AG20443 (cell line): ENCODE data around the gene PPIG.
A peak's percentile ranks its signal among the peaks of the same experiment; 100 is the strongest.
"Not testable (repeated sequence)": the region's sequence is repeated elsewhere in the genome, so short reads cannot be mapped to it uniquely, and the experiment has no call there.

Source experiments
- DNase-seq: peaks from one replicate; pipeline ENCODE4 v3.0.0; 2012; ENCODE audit warnings: low spot score, mixed read lengths

The PPIG gene

GRCh38 chr2:169584005-169584877, at the start of gene PPIG:
TSS of gene PPIG (plus strand) at chr2:169584351. CDS start at chr2:169604042, 19,691 bp downstream.
- DNase-seq, result peak; percentile 95

- DNase-seq, result not testable (repeated sequence)
These were observed 44.7 kb upstream of the PPIG start for GRCh38 chr2:169539460-169539859.

DNA sequence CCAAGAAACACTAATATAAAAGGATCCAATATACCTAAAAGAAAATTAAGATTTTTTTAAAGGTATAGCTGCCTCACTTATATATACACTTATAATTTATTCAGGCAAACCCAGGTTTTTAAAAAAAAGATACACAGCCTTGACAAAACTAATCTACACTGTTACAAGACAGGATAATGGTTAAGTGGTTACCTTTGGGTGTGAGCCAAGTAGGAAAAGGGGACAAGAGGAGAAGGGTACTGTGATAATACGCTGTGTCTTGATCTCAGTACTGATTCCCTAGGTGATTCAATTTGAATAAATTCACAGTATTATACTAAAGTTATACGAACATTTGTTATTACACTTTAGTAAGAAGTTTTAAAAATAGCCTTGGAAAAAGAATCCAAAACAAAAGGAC, 44.0 kb upstream of the PPIG start:
- no peak for DNase-seq

DNA sequence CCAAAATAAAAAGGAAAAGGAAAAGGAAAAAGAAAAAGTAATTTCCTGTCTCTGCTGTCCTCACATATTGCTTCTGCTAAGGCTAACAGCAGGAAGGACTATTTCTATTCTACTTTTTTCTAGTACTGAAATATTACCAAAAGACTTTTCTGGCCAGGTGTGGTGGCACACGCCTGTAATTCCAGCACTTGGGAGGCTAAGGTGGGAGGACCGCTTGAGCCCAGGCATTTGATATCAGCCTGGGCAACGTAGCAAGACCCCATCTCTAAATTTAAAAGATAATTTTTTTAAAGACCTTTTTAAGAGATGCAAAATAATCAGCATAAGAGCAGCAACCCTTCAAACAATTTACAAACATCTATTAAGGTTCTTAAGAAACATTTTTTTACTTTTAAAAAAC, 41.7 kb upstream of the PPIG start:
- no peak for DNase-seq

GRCh38 chr2:169546756-169547155, 37.4 kb upstream of the PPIG start:
- no peak for DNase-seq

GRCh38 chr2:169561364-169561763, 22.8 kb upstream of the PPIG start:
- no peak for DNase-seq

- DNase-seq, result not testable (repeated sequence)
These were observed 22.1 kb upstream of the PPIG start for GRCh38 chr2:169562084-169562483.

DNA sequence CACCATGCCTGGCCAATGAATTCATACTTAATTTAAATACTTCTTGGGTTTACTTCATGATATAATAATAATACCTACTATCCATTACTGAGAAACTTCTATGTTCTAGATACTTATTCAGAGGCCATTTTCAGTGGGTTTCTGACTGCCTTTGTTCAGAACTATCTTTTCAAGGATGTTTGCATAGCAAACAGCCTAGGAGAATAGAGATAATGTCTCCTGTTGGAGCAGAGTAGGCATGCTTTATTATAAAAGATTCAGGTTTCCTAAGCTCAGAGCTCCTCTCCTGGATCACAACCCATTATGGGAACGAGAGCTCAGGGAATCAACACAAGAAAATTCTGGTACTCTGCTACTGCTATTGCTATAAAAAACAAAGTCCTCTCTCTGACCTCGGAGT, 21.6 kb upstream of the PPIG start:
- no peak for DNase-seq

GRCh38 chr2:169565686-169566085, 18.5 kb upstream of the PPIG start:
- no peak for DNase-seq

DNA sequence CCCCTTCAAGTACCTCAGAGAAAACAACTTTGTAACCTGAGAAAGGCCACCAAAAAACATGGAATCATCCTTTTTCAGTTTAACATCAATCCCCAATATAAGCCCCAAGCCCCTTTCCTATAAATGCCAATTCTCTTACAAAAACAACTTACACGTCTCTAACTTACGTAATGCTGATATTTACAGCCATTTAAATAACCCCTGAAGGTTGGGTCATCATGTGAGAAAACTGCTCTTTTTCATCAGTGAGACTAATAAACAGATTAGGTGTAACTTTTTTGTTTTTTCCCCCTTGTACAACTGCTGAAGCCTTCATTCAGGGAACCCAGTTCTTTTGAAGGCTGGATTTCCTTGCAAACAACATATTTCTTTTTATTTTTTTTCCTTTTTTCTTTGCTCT, 14.2 kb upstream of the PPIG start:
- DNase-seq, result no peak

DNA sequence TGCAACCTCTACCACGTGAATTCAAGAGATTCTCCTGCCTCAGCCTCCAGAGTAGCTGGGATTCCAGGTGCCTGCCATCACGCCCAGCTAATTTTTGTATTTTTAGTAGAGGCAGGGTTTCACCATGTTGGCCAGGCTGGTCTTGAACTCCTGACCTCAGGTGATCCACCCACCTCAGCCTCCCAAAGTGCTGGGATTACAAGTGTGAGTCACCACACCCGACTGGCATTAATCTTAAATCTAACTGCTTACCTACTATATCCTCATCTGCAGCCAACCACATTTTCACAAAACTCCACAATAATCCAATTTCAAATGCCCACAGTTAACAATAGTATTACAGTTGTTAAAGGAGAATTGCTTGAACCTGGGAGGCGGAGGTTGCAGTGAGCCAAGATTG, 13.4 kb upstream of the PPIG start:
- not testable (repeated sequence) for DNase-seq

DNA sequence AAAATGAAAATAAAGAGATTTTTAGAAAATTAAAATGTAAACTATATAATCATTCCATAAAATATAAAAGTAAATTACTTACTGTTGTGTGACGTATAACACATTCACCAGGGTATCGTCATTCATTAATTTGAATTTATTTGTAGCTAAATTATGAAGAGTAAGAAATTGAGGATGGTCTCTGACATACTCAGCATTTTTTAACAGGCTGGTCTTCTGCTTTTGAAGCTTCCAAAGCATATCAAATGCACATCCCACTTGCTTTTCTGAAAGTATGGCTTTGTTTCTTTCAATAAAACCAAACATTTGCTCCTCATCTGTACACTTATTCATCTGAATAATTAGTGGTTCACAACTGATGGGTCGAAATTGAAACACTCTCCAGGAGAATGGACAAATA, 12.6 kb upstream of the PPIG start:
- no peak for DNase-seq

- no peak for DNase-seq
These were observed 12.0 kb upstream of the PPIG start for GRCh38 chr2:169572189-169572588.

GRCh38 chr2:169572821-169573159, 11.4 kb upstream of the PPIG start:
- no peak for DNase-seq

GRCh38 chr2:169573160-169573973, 10.8 kb upstream of the PPIG start, which contains the start of gene FASTKD1:
TSS of gene FASTKD1 (minus strand) at chr2:169573865. CDS start at chr2:169572029, 1,836 bp downstream.
- DNase-seq, result peak; percentile 94

GRCh38 chr2:169573974-169574299, 10.2 kb upstream of the PPIG start:
- no peak for DNase-seq

GRCh38 chr2:169574539-169574938, 9.6 kb upstream of the PPIG start:
- not testable (repeated sequence) for DNase-seq

DNA sequence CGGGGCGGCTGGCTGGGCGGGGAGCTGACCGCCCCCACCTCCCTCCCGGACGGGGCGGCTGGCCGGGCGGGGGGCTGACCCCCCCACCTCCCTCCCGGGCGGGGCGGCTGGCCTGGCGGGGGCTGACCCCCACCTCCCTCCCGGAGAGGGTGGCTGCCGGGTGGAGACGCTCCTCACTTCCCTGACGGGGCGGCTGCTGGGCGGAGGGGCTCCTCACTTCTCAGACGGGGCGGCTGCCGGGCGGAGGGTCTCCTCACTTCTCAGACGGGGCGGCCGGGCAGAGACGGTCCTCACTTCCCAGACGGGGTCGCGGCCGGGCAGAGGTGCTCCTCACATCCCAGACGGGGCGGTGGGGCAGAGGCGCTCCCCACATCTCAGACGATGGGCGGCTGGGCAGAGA, 8.9 kb upstream of the PPIG start:
- DNase-seq, result not testable (repeated sequence)

DNA sequence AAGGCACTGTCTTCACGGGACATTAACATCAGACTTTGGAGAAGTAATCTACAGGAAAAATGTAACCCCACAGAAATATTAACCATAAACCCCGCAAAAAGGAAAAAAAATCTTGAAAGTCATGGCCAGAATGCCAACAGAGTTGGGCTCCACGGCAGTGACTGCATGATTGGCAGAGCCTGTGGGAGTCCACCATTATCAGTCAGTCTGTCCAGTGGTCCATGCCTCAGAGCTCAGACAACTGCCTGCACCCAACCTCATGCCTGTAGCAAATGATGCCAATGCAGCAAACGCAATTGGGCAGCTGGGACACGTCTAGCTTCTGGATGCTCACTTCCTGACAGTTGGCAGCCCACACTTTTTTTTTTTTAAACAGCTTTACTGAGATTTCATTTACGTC, 5.1 kb upstream of the PPIG start:
- no peak for DNase-seq

GRCh38 chr2:169582552-169583266, 1.4 kb upstream of the PPIG start:
- not testable (repeated sequence) for DNase-seq

DNA sequence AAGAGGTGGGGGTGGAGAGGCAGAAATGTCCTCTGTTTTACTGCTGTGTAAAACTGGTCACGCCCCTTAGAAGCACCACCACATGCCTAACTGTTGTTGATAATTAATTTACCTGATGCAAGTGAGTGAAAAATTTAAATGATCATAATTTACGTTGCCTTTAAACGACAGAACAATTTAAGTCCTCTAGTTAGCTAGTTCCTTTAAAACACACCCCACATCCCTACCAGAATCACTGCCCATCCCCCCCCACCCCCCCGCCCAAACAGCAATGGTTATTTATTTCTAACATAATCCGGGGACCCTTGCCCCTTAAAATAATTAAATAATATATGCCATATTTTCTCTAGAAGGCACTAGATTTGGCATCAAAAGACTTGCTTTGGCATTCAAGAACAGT, 633 bp upstream of the PPIG start:
- no peak for DNase-seq

DNA sequence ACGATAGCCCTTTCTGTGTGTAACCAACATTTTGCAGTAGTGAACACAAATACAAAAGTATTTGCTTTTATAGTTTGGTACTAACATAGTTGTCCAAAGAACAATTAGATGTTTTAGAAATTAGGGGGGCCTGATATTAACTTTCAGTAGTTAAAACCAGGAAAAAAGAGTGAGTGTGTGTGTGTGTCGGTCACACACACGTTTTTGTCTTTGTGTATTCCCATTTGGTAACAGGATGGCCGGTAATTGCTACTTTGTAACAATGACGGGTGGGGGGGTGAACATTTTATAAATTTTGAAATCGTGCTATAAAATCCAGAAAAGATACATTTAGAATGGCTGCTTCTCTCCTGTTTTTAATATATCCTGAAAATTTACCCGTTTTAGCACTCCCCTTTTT, 1.5 kb downstream of the PPIG start:
- DNase-seq, result no peak

GRCh38 chr2:169590804-169591203, 6.7 kb downstream of the PPIG start:
- DNase-seq, result no peak
